ENCODE results near the gene SSR4.
"Not testable (repeated sequence)": the region's sequence is repeated elsewhere in the genome, so short reads cannot be mapped to it uniquely, and the experiment has no call there.

SSR4 gene

GRCh38 chrX:153806999-153807575, 12.6 kb downstream of the SSR4 start:
- no peak for TF ChIP-seq ZFX (IDR thresholded peaks at IDR 0.05)
- no peak for TF ChIP-seq CTCF (conservative IDR thresholded peaks at IDR 0.05)
- H3K27ac ChIP-seq = no peak overlapping the region

GRCh38 chrX:153807976-153808375, 13.5 kb downstream of the SSR4 start:
- TF ChIP-seq CTCF (conservative IDR thresholded peaks at IDR 0.05) (no peak), ZFX (IDR thresholded peaks at IDR 0.05) (no peak)
- no peak overlapping the region for H3K27ac ChIP-seq

- no peak overlapping the region for H3K27ac ChIP-seq
- TF ChIP-seq ZFX (IDR thresholded peaks at IDR 0.05) (no peak), CTCF (conservative IDR thresholded peaks at IDR 0.05) (no peak)
Observed at GRCh38 chrX:153812220-153812619, 17.8 kb downstream of the SSR4 start.

GRCh38 chrX:153813161-153813560, 18.7 kb downstream of the SSR4 start:
- TF ChIP-seq ZFX (IDR thresholded peaks at IDR 0.05) (no peak), CTCF (conservative IDR thresholded peaks at IDR 0.05) (no peak)
- H3K27ac ChIP-seq = no peak overlapping the region

GRCh38 chrX:153814591-153815315, 20.3 kb downstream of the SSR4 start:
- H3K27ac ChIP-seq = no peak overlapping the region
- TF ChIP-seq ZFX (IDR thresholded peaks at IDR 0.05) = no peak
- TF ChIP-seq CTCF (conservative IDR thresholded peaks at IDR 0.05) = no peak

- H3K27ac ChIP-seq = no peak overlapping the region
- TF ChIP-seq ZFX (IDR thresholded peaks at IDR 0.05) (no peak), CTCF (conservative IDR thresholded peaks at IDR 0.05) (no peak)
Observed at GRCh38 chrX:153816831-153817690, 22.6 kb downstream of the SSR4 start.

GRCh38 chrX:153818064-153818463, 23.6 kb downstream of the SSR4 start:
- H3K27ac ChIP-seq = not testable (repeated sequence)

Data from C4-2B (cell line).